GM23248 (cell line): ENCODE data around the gene FDXACB1.

Experiments used
- EZH2 ChIP-seq: fragments of 200-600 bp; sonication (generic); IDR thresholded peaks from 2 replicates; pipeline ENCODE4 v1.6.1; 2018; ENCODE audit warnings: antibody characterized with exemption, mild to moderate bottlenecking; ENCODE audit not compliant: insufficient read depth, poor library complexity, severe bottlenecking
- EZH2phosphoT487 ChIP-seq: fragments of 200-600 bp; sonication (generic); IDR thresholded peaks from 2 replicates; pipeline ENCODE4 v1.6.1; 2018; ENCODE audit warnings: antibody characterized with exemption, moderate library complexity, mild to moderate bottlenecking, low read depth; ENCODE audit not compliant: insufficient read depth

- TF ChIP-seq EZH2, result no peak
- TF ChIP-seq EZH2phosphoT487, result no peak
Observed at GRCh38 chr11:111838054-111838453, 40.9 kb downstream of the FDXACB1 start.
